ENCODE data around the gene HAP1.
"Not testable (repeated sequence)": the region's sequence is repeated elsewhere in the genome, so short reads cannot be mapped to it uniquely, and the experiment has no call there.

The HAP1 gene

GRCh38 chr17:41689497-41690299, 44.7 kb downstream of the HAP1 start:
- peak; percentile 65 to 69 for DNase-seq

DNA sequence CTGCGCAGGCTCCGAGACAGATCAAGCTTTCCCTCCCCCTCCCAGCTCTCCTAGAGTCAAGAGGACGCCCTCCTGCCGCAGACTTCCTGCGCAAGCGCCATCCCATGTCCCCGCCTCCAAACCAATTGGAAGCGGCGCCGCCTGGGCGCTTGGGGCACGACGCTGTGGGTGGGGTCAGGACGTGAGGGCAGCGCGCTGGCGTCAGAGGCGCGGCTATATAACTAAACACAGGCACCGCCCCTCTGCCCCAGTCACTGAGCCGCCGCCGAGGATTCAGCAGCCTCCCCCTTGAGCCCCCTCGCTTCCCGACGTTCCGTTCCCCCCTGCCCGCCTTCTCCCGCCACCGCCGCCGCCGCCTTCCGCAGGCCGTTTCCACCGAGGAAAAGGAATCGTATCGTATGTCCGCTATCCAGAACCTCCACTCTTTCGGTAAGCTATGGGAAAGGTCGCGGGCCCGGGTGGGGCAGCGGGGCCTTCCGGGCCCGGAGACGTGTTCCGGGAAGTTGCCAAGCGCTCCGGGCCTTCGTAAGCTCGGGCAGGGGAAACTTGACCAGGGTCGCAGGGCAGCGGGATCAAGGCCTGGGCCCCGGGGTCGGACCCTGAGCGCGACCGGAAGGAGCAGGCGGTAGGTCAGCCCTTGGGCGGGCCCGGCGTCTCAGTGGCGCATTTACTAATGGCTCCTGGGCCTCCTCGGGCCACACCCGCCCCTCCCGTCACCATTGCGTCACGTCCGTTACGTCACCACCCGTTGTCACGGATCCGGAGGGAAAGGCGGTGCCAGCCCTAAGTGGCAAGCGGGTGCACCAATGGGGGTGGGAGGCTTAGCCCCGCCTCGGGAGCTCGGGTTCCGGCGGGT, 45.6 kb downstream of the HAP1 start, which contains the start of gene EIF1:
Gene EIF1, plus strand, starts transcription at position 245 of the 856 bp plus-strand sequence. Its CDS starts 154 bp downstream, at position 399.
- DNase-seq: peak; percentile 100

- peak in 1 of 2 donors; percentile 49 for DNase-seq
Measured at GRCh38 chr17:41687828-41688640, 46.4 kb downstream of the HAP1 start.

DNA sequence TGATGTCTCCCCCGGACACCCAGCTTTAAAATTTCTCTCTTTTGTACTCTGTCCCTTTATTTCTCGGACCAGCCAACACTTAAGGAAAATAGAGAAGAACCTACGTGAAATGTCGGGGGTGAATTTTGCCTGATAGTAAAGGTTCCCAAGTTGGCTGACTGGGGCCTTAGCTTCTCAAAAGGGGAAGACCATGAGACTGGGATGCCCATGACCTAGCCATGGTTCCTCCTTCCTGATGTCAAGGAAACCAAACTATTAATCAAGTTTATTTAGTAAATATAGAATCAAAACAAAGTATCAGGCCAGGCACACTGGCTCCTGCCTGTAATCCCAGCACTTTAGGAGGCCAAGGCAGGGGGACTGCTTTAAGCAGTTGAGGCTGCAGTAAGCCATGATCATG, 48.2 kb downstream of the HAP1 start:
- DNase-seq: no peak

DNA sequence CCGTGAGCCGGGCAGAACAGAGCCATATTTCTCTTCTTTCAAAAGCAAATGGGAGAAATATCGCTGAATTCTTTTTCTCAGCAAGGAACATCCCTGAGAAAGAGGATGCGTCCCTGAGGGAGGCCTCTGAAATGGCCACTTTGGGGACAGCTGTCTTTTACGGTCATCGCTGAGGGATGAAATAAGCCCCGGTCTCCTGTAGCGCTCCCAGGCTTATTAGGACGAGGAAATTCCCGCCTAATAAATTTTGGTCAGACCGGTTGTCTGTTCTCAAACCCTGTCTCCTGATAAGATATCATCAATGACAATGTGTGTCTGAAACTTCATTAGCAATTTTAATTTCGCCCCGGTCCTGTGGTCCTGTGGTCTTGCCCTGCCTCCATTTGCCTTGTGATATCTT, 48.7 kb downstream of the HAP1 start:
- not testable (repeated sequence) for DNase-seq

- DNase-seq: no peak
Measured at GRCh38 chr17:41684035-41684434, 50.4 kb downstream of the HAP1 start.

GRCh38 chr17:41683441-41684007, 50.9 kb downstream of the HAP1 start:
- DNase-seq: no peak

- no peak for DNase-seq
Measured at GRCh38 chr17:41682631-41683030, 51.8 kb downstream of the HAP1 start.

- no peak for DNase-seq
Measured at GRCh38 chr17:41681776-41682175, 52.7 kb downstream of the HAP1 start.

- no peak for DNase-seq
Measured at GRCh38 chr17:41680426-41681040, 53.9 kb downstream of the HAP1 start.

- no peak for DNase-seq
Measured at GRCh38 chr17:41679740-41680425, 54.6 kb downstream of the HAP1 start.

- DNase-seq: peak; percentile 47 to 49
Measured at GRCh38 chr17:41678907-41679739, 55.3 kb downstream of the HAP1 start.

GRCh38 chr17:41678411-41678906, 56.0 kb downstream of the HAP1 start:
- DNase-seq: no peak

GRCh38 chr17:41676058-41676419, 58.4 kb downstream of the HAP1 start:
- DNase-seq: no peak

DNA sequence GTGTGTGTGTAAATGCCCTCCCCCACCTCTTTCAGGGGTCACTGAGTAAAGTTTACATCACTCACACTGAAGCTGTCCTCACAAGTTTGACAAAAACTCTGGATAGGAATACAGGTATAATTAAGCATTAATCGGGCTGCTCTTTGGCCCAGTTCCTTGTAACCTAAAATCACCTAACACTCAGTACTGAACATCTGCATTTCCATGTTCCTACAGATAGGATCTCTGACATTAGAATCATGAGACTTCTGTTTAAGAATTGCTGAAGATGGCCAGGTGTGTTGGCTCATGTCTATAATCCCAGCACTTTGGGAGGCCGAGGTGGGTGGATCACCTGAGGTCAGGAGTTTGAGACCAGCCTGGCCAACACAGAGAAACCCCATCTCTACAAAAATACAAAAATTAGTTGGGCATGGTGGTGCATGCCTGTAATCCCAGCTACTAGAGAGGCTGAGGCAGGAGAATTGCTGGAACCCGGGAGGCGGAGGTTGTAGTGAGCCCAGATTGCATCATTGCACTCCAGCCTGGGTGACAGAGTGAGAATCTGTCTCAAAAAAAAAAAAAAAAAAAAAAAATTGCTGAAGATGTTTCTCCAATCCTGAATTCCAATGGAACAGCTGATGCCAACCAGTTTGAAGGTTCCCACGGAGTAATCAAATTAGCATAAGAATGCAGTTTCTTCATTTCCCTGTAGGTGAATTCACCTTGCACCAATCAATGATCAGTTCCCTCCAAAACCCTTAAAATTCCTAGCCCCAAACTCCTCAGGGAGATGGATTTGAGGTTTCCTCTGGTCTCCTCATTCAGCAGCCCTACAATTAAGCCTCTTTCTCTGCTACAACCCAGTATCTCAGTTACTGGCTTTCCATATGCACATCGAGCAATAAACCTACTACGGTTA, 59.0 kb downstream of the HAP1 start:
- not testable (repeated sequence) for DNase-seq

Data from stimulated activated CD4-positive, alpha-beta T cell treated with anti-CD3 and anti-CD28 coated beads, Interleukin-2, amount 100 ng/mL, for 48 hours (primary cell).